Fibroblast of skin of right biceps (primary cell): ENCODE measurements around the gene GSC2.

Source experiments
- DNase-seq: peaks from one replicate; pipeline ENCODE4 v3.0.0-alpha.2; 2013

The GSC2 gene

GRCh38 chr22:19132693-19133400 is 17.2 kb downstream of the GSC2 start:
- no peak for DNase-seq

GRCh38 chr22:19132153-19132552 is 17.9 kb downstream of the GSC2 start:
- DNase-seq, result no peak

- DNase-seq, result no peak
Measured at GRCh38 chr22:19131685-19132015, 18.4 kb downstream of the GSC2 start.

- no peak for DNase-seq
Measured at GRCh38 chr22:19130959-19131684, 19.0 kb downstream of the GSC2 start, which contains the start of gene TSSK2. Gene TSSK2, plus strand, starts transcription at chr22:19131308. Its CDS starts 92 bp downstream, at chr22:19131400.

DNA sequence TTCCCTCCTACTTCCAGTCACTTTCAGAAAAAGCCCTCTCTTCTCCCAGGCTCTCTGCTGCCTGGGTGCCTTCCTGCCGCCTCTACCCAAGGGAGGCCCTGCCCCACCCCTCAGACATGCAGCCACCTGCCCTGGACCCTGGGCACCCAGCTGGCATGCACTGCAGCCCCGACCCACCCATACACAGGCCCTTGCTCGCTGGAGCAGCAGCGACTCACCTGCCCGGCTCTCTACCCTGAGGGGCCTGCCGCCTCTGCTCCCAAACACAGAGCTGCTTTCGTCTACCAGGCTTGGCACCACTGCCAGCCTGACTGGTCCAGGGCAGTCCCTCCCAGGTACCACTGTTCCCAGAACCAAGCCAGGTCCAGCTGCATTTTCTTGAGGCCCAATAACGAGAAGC is 20.2 kb downstream of the GSC2 start:
- DNase-seq, result no peak

DNA sequence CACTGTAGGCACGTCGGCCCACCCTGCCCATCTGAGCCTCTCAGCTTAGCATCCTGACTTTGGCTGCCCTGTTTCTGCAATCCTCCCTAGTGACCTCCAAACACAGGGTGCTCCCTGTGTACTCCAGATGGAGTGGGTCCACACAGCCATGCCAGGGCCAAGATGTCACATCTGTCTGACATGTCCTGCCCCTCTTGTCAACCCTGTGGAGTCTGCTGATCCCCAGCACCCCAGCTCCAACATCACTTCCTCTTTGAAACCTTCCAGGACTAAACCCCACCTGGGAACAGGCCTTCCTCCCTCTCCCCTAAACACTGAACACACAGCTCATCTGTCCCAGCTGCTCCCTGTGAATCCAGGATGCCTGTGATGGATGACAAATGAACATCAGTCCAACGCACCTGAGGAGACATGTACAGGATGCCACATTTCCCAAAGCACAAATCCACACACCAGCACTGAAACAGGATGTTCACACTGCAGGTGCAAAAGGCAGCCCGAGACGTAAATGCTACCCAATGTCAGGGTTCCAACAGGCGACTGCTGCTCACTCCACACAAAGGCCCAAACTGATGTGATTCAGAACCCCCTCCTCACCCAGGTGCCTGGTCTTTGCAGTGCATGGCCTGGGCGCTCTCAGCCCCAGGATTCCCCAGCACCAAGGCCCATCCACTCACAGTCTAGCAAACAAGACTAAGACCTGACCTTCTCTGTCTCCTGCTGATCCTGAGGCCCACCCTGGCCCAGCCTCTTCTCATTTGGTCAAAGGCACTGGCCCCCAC is 21.0 kb downstream of the GSC2 start:
- no peak for DNase-seq

DNA sequence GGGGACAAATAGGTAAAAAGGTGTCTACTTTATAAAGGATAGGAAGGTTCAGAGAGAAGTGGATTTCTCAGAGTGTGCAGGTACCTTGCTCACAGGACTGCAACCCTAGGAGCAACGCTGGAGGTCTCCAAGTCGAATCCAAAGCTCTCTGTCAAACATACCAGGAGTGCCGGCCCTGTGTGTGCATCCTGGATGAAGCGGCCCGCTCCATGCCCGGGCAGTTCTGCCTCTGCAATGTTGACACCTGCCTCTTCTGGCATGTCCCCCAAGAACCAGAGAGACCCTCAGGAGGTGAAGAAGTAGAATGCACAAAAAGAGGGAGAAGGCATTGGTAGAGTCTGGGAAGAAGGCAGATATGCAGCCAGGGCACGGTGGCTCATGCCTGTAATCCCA is 22.1 kb downstream of the GSC2 start:
- DNase-seq, result no peak

GRCh38 chr22:19127329-19128008 is 22.6 kb downstream of the GSC2 start:
- DNase-seq, result no peak

GRCh38 chr22:19126309-19127273 is 23.5 kb downstream of the GSC2 start:
- no peak for DNase-seq

DNA sequence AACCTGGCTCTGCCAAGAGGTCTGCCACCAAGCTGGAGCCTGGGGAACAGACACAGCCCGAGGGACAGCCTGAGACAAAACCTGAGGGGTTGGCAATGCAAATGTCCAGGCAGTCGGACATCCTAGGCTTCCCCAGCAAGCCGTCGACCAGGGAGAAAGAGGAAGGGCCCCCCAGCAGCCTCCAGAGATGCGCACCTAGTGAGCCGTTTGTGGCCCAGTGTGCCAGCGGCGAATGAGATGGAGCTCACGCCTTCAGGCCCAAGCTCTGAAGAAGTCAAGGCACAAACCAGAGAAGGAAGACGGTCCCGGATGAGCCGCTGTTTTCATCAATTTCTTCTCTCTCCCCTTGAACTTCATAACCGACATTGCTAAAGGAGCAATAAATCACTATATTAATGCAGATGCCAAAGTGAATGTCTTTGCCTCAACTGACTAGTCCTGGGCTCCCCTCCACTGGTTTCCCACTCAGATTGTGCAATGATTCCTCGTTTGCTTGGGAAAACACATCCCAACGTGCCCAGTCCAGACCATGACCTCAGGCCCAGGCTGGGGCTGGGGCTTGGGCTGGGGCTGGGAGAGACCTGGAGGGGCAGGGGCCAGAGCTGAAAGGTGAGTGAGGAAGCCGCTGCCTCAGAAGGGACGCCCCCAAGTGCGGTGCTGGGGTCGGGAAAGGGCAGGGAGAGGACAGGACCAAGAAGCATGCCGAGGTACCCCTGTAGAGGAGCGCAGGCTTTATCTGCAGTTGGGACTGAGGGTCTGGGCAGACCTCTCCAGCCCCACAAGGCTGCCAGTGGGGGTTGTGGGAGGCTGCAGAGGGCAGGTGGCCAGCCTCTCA is 24.4 kb downstream of the GSC2 start:
- no peak for DNase-seq

DNA sequence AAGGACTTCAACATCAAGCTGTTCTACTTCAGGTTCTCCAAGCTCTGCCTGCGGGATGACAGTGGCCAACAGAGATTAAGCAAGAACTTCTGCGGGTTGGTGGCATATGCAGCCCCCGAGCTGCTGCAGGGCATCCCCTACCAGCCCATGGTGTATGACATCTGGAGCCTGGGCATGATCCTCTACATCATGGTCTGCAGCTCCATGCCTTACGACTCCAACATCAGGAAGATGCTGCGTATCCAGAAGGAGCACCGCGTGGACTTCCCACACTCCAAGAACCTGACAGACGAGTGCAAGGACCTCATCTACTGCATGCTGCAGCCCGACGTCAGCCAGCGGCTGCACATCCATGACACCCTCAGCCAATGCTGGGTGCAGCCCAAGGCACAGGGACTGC is 25.1 kb downstream of the GSC2 start:
- no peak for DNase-seq

GRCh38 chr22:19124377-19124776 is 25.7 kb downstream of the GSC2 start:
- no peak for DNase-seq

DNA sequence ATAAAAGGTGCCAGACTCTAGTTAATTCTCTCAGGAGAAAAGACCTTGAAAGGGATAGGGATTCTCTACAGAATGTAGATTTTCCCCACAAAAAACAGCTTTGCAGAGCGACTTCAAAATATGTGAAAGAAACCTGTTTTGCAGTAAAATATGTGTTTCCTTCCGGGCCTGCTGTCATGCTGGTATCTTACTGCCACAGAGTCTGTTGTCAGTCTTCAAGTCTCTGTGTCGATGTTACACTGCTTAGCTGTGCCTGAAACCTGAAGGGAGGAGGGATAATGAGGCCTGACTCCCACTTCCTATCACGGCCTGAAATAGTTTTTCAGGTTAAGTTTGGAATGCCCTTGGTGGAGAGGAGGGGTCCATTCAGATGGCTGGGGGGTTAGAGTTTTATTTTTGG is 26.2 kb downstream of the GSC2 start:
- no peak for DNase-seq

- DNase-seq, result peak; percentile 9
Measured at GRCh38 chr22:19122752-19123492, 27.2 kb downstream of the GSC2 start.

DNA sequence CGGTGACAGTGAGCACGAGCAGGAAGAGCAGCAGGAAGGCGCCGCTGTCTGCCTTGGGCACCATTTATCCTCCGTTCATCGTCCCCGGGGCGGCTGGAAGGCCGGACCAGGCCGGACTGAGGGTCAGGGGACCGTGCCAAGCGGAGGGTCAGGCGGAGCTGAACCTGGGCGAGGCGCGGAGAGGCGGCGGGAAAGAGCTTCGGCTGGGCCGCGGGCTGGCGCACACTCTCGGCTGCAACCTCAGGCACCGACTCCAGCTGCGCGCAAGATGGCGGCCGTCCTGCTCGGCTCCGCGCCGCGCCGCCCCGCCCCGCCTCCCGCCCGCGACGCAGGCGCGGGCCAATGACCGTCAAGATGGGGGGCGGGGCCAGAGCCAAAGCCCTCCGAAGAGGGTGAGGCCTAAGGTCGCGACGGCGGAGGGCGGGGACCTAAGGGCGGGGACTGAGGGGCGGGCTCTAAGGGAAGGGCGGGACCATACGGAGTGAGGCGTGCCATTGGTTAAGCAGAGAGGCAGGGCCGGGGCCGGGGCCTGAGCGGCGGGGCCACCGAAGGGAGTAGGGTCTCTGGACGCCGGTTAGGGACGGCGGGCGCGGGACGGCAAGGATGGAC is 27.8 kb downstream of the GSC2 start, which contains the start of gene DGCR2:
Gene DGCR2, minus strand, starts transcription at position 270 of the 609 bp plus-strand sequence. Its CDS starts 206 bp downstream, at position 64.
- peak; percentile 96 for DNase-seq

DNA sequence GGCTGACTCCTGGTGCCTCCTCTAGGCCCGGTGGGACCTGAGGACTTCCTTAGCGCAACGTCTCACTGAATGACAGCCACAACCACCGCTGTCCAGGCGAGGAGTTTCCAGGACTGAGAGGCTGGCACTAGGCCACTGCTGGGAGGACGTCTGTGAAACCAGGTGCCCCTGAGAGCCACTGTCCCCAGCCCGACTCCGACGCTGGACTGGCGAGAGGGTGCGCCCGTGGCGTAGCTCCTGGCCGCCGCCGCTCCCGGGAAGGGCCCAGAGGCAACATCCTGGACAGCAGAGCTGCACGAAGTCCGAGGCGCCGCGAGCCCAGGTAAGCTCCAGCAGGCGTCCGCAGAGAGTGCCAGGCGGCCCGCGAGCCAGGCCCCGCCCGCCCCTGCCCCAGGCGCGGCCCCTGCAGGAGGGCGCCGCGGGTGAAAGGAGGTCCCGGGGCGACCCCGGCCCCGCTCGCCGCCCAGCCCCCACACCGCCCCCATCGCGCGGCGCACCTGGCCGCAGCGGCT is 28.4 kb downstream of the GSC2 start:
- DNase-seq, result peak; percentile 21

DNA sequence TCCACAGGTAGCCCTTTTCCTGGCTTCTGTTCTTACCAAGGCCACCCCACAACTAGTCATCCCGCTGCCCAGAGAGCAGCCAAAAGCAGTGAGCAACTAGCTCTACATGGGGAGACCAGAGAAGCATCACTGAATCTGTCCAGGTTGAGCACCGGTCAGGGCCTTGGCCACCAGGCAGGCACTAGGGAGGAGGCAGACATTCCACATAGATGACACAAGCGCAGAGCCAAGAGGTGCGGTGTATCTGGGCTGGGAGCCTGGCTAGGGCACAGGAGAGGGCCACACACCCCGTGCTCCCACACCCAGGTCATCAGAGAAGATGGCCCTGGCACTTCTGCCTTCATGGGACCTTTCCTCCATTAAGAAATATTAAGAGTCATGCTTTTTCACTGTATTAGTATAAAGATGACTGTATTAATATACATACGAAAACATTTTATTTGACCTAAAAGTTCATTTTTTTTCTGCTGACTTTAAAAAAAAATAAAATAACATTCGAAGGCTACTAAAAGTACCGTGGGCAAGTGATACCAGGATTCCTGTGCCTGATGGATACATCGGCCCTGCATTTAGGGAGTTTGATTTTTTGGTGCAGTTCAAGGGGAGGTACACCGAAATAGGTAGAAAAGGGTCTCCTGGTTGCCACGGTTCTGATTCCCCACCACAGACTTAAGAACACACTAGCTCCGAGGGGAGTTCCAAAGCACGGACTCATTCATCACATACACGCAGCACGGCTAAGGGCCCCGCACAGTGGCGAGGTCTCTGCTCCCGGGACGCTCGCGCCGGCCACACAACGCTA is 29.1 kb downstream of the GSC2 start:
- peak; percentile 30 for DNase-seq

DNA sequence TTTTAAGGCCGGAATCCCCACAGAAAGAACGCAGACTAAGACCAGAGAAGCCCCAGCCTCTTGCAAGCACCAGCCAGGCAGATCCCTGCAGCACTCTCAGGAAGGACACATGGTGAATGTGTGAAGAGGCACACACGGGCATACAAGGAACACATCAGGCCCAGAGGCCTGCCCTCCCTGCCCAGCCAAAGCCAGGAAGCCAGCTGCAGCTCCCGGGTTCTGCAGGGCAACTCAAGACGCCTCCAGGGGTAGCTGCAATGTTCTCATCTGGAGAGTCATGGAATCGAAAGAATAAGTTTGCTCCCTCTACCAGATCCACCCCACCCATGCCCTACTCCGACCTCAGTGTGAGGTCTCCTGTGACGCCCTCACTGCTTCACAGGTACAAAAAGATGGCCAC is 30.1 kb downstream of the GSC2 start:
- no peak for DNase-seq
